GM19467 (cell line): ENCODE measurements around the gene SIPA1L3.

Experiments
- ATAC-seq: cut with Tn5 transposase; IDR thresholded peaks from one replicate; pipeline ENCODE4 v1.9.1; 2021; ENCODE audit warnings: mild to moderate bottlenecking, moderate library complexity; ENCODE audit not compliant: unreplicated experiment

The SIPA1L3 gene

GRCh38 chr19:37995346-37995745, 88.3 kb downstream of the SIPA1L3 start:
- ATAC-seq: no peak

DNA sequence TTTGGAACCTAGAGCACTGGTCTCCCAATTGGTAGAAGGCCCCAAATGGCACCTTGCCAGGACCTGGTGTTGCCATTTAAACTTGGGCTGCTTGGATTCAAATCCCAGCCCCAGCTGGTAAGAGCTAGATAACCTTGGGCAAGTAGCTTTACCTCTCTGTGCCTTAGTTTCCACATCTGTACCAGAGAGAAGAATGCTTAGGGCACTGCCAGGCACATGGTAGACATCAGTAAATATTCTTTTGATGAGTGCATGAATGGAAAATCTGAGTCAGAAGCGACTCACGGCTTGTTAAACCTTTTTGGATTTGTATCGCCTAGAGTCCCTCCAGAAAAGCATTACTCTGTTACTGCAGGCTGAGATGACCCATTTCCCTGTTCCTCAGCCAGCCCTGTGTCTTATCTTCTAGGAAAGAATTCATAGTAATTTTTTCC, 90.9 kb downstream of the SIPA1L3 start:
- no peak for ATAC-seq

GRCh38 chr19:37998801-37999308, 91.8 kb downstream of the SIPA1L3 start:
- no peak for ATAC-seq

DNA sequence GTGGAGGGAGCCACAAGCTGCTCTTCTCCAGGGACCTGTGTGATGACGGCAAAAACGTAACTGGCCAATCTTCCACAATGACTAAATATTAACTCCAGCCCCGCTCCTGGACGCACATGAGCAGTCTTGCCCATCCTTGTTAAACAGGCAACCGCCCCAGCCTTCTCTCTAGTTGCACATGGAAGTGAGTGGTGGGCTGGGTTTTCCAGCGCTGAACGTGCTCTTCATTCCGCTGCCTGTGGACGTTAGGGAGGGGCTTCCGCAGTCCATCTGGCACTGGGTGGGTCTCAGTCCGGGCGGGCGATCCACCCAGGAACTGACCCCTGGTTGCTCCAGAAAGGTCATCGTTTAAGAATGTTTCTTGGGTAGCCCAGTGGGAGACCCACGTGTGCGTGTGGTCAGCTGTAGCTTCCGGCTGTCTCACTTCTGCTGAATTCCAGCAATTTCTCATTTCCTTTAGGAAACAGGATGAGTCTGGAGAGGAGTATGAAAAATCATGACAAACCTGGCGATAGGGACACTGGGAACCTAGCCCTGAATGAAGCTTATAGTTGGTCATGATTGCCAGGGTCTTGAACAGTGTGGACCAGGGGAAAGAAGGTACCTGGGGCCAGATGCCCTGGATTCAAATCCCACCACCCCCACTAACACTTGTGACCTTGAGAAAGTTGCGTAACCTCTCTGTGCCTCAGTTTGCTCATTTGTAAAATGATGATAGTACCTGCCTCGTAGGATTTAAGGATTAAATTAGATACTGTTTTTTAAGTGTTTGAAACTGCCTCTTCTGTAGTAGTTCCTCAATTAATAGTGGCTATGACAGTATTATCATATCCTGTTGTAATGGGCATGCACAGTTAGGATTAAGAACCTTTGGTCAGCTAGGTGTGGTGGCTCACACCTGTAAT, 92.6 kb downstream of the SIPA1L3 start:
- no peak for ATAC-seq

DNA sequence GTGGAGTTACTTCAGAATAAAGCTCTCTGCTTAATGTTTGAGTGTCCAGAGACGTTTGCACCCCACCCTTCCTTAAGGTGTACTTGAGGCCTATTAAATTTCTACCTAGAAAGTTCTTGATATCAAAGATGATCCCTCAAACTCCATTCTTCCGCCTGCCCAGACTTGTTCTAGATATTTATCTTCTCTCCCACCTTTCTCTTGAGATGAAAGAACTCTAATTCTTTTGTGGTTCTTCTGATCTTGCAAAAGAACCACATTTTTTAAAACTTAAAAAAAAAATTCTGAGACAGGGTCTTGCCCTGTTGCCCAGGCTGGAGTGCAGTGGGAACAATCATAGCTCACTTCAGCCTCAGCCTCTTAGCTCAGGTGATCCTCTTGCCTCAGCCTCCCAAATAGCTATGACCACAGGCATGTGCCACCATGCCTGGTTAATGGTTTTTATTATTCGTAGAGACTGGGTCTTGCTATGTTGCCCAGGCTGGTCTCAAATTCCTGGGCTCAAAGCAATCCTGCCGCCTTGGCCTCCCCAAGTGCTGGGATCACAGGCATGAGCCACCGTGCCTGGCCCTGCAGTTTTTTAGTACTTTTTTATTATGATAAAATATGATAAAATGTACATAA, 94.3 kb downstream of the SIPA1L3 start:
- no peak for ATAC-seq

DNA sequence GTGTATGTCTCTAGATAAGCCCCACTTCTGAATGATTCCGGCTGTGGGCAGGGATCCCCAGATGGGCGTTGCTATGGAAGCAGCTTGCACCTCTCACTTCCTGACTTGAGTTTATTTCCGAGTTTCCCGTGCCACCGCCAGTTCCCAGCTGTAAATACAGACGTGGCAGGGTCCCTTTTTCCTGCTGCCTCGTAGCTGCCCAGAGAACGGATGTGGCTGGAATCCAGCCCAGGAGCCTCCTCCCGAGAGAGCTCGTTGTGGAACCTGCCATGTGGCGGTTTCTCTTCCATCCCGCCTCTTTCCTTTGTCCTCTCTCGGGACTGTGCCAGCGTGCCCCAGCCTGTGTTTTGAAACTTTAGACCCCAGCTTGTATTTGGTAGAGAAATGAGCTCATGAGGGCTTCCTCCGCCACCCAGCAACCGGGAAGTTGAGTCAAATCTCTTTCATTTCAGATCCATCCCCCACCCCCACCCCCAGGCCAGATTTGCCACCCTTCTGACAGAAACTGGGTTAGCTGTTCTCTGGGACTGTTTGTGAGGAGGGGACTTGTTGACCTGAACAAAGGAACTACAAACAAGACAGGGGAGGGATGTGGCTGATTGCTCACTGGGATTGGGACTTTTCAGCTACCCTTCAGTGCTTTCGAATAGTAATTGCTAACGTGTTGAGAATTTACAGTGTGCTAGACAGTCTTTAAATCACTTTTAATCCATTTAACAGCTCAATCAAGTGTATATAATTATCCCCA, 96.6 kb downstream of the SIPA1L3 start:
- ATAC-seq: no peak

- ATAC-seq: no peak
These were observed 97.1 kb downstream of the SIPA1L3 start for GRCh38 chr19:38004186-38004520.

GRCh38 chr19:38004521-38005223, 97.7 kb downstream of the SIPA1L3 start:
- ATAC-seq: peak; percentile 55

GRCh38 chr19:38005224-38005614, 98.2 kb downstream of the SIPA1L3 start:
- ATAC-seq: no peak

- no peak for ATAC-seq
These were observed 99.5 kb downstream of the SIPA1L3 start for GRCh38 chr19:38006361-38007045.

DNA sequence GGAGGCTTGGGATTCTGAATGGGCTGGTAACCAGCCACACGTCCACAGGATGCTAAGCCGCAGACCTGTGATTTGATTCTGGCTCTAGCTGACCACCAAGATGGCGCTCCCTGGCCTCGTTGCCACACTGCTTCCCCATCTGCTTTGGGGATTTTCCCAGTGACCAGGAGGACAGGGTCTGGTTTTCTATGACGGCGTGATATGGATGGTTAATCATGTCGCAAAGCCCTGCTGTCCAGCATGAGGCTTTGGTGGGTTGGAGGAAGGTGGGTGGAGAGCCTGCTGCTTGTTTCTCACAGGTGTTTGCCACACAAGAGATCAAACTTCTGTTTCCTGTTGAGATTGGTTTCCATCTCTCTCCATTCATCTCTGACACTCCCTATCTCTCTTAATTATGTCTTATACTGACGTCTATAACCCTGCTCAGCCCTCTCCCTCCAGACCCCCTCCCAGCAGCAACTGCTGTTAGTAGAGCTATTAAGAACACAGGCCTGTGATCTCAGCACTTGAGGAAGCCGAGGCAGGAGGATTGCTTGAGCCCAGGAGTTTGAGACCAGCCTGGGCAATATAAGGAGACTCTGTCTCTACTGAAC, 102.7 kb downstream of the SIPA1L3 start:
- ATAC-seq: no peak

GRCh38 chr19:38011426-38011825, 104.4 kb downstream of the SIPA1L3 start:
- ATAC-seq: no peak

- ATAC-seq: no peak
These were observed 105.3 kb downstream of the SIPA1L3 start for GRCh38 chr19:38012290-38012689.

- no peak for ATAC-seq
These were observed 105.9 kb downstream of the SIPA1L3 start for GRCh38 chr19:38012944-38013343.

GRCh38 chr19:38013913-38014580, 107.0 kb downstream of the SIPA1L3 start:
- ATAC-seq: no peak

DNA sequence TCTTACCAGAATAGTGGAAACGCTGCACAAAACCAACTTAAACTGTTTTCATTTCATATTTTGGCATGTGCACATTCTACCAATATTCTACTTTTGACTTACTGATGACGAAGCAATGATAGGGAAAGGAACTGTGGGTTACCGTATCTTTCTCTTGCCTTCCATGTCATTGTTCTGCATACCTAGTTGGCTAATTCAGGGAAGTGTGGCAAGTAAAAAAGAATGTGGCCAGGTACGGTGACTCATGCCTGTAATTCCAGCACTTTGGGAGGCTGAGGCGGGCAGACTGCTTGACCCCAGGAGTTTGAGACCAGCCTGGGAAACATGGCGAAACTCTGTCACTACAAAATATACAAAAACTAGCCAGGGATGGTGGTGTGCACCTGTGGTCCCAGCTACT, 108.2 kb downstream of the SIPA1L3 start:
- no peak for ATAC-seq

DNA sequence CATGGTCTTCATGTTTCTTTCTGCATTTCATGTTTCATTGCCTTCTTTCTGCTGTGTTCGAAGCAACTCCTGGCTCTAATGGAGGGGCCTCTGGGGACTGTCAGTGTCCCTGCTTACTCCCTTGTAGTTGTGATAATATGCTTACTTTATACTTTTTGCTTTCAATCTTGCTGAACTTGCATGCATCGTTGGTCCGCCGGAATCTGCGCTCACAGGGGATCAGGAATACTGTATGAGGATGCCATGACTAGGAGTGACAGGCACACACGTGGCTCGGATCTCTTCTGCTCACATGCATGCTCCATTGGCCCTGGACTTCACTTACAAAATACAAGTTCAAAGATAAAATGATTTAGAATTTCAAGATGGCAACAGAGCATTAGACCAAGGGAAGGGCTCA, 108.8 kb downstream of the SIPA1L3 start:
- ATAC-seq: no peak

DNA sequence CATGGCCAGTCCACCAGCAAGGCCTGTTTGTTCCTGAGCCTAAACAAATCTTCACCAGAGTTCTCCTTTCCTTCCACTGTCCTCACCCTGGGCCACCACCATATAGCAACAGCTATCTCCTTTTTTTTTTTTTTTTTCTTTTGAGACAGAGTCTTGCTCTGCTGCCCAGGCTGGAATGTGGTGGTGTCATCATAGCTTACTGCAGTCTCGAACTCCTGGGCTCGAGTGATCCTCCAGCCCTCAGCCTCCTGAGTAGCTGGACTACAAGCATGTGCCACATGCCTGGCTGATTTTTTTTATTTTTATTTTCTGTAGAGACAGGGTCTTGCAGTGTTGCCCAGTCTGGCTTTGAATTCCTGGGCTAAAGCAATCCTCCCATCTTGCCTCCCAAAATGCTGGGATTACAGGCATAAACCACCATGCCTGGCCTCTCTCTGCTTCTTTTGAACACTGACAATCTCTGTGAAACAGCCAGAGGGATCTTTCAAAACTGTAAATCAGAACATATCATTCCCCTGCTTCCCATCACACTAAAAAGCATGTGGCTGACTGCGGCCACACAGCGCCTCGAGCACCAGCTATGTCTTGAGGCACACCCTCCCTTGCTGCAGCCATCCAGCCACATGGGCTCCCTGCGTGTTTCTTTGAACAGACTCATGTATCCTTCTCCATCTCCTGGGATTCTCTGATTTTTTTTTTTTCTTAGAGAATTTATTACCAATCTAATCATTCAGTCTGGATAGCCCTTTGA, 110.6 kb downstream of the SIPA1L3 start:
- ATAC-seq: no peak
